Transverse colon (tissue), 4 donors: ENCODE results near the gene CYFIP1.

Experiments
- POLR2A ChIP-seq: fragments of 450-650 bp; IDR thresholded peaks from one replicate; pipeline ENCODE4 v1.6.1; 2016; ENCODE audit warnings: antibody characterized with exemption, mild to moderate bottlenecking, moderate library complexity
- POLR2AphosphoS5 ChIP-seq, 3 donors: sonication (generic); formaldehyde crosslinking; IDR thresholded peaks; one replicate each; pipeline ENCODE4 v1.6.1; 2016; ENCODE audit warnings: antibody characterized with exemption in 3 of 3
- TF ChIP-seq, protein P1 (sequence below), 5 experiments: fragments of 200-600 bp in 3 of 5; fragments of 450-650 bp in 2 of 5; sonication (generic) in 3 of 5; IDR thresholded peaks; 1 replicate in 2 of 5; 2 replicates in 3 of 5; pipeline ENCODE4 v1.5.1; 2016 to 2017; ENCODE audit warnings: antibody characterized with exemption in 5 of 5, inconsistent platforms in 3 of 5, mild to moderate bottlenecking in 2 of 5, moderate library complexity in 1 of 5

DNA sequence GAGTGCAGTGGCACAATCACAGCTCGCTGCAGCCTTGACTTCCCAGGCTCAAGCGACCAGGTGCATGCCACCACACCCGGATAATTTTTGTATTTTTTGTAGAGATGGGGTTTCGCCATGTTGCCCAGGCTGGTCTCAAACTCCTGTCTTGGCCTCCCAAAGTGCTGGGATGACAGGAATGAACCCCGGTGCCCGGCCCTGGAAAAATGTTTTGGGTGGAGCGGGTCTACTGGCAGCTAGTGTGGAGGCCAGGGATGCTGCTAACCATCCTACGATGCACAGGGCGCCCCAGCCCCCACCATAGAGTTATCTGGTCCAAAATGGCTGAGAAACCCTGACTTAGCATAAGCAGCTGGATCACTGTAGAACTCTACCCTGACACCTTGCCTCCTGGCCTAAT is 106.3 kb downstream of the CYFIP1 start:
- TF ChIP-seq, protein P1, sequence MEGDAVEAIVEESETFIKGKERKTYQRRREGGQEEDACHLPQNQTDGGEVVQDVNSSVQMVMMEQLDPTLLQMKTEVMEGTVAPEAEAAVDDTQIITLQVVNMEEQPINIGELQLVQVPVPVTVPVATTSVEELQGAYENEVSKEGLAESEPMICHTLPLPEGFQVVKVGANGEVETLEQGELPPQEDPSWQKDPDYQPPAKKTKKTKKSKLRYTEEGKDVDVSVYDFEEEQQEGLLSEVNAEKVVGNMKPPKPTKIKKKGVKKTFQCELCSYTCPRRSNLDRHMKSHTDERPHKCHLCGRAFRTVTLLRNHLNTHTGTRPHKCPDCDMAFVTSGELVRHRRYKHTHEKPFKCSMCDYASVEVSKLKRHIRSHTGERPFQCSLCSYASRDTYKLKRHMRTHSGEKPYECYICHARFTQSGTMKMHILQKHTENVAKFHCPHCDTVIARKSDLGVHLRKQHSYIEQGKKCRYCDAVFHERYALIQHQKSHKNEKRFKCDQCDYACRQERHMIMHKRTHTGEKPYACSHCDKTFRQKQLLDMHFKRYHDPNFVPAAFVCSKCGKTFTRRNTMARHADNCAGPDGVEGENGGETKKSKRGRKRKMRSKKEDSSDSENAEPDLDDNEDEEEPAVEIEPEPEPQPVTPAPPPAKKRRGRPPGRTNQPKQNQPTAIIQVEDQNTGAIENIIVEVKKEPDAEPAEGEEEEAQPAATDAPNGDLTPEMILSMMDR (IDR thresholded peaks at IDR 0.05): no peak
- no peak for TF ChIP-seq POLR2A
- no peak for TF ChIP-seq POLR2AphosphoS5 (IDR thresholded peaks at IDR 0.05)
